Activated T-cell treated with anti-CD3 and anti-CD28 coated beads, Interleukin-2, amount 50 U/mL, for 4 hours (primary cell): ENCODE results near the gene GPR32. TPM values are rescaled to one million over a fixed set of nuclear protein-coding genes. Genes with fewer than 3 reads are reported as not detected.
"Not testable (repeated sequence)": the region's sequence is repeated elsewhere in the genome, so short reads cannot be mapped to it uniquely, and the experiment has no call there.

Source experiments
- ATAC-seq, 2 donors: fragments of 200-7000 bp; cut with Tn5 transposase; one replicate each; pipeline ENCODE4 v1.10.0; 2021
- DNase-seq: peaks from one replicate; pipeline ENCODE4 v3.0.0-alpha.2; 2020
- H3K27me3 Mint-ChIP-seq: one replicate; pipeline ENCODE4 v1.8.0; 2021; ENCODE audit warnings: low read depth, mixed read lengths
- H3K36me3 Mint-ChIP-seq: one replicate; pipeline ENCODE4 v1.8.0; 2022; ENCODE audit warnings: mixed read lengths; ENCODE audit not compliant: insufficient read depth
- H3K4me1 Mint-ChIP-seq: one replicate; pipeline ENCODE4 v1.8.0; 2021; ENCODE audit warnings: low read depth, mixed read lengths
- H3K4me3 Mint-ChIP-seq: one replicate; pipeline ENCODE4 v1.8.0; 2021; ENCODE audit warnings: mild to moderate bottlenecking, moderate library complexity, mixed read lengths
- H3K9me3 Mint-ChIP-seq: one replicate; pipeline ENCODE4 v1.8.0; 2021; ENCODE audit warnings: mixed read lengths
- total RNA-seq, 3 donors: library from RNA; stranded (reverse); gene quantifications; one replicate each; pipeline ENCODE4 v1.2.1, GENCODE V29; 2021

Gene GPR32
- total RNA-seq, 3 donors from 2014 or later: not detected

DNA sequence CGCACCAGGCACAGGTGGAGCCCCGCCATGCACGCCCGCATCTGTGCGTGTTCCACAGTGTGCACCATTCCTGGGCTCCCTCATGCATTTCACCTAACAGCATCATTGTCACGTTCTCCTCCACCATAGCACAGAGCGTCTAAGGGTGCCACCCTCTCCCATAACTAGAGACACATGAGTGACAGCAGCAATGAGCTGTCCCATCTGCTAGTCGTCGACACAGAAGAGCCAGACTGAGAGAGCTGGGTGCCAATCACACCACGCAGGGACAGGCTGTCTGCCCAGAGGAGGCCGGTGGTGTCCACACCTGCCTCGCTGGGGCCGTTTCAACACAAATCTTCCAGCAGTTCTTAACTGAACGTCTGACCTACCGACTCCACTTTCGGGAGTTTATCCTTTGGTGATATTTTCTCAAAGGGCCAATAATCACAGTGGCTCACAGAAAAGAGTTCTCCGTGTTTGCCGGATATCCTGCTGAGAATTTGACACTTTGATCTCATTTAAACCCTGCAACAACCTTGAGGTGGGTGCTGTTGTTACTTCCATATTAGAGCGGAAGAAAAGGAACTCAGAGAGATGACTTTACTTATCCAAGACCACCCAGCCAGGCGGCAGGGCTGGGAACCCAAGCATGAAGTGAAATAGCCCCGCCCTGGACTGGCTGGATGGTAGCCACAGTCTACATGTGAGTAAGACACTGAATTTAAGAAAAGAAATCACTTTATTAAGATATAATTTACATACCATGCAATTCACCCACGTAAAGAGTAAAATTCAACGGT is 30.9 kb upstream of the GPR32 start:
- H3K4me1 Mint-ChIP-seq: no peaks in the 10 kb centered on the region
- no peaks in the 10 kb centered on the region for H3K9me3 Mint-ChIP-seq

DNA sequence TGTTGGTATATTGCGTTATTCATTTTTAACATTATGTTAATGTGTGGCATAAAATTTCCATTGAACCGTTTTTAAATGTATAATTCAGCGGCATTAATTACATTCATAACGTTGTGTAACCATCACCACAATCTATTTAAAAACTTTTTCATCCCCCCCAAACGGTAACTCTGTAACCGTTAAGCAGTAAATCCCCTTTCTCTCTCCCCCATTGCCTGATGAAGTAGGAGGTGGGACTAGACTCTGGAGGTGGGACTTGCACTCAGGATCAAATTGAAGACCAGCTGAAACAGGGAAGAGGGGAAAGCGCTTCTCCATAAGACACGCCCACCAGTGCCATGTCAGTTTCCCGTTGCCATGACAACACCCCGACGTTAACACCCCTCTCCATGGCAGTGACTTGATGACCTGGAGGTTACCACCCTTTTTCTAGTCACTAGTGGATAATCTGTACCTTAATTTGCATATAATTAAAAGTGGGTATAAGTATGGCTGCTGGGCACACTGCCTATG is 30.3 kb upstream of the GPR32 start:
- Mint-ChIP-seq H3K4me1 (no peaks in the 10 kb centered on the region), H3K27me3 (peaks cover 51% of the 10 kb centered on the region), H3K9me3 (no peaks in the 10 kb centered on the region), H3K4me3 (no peak overlapping the region), H3K36me3 (no peaks in the 10 kb centered on the region)
- DNase-seq (no peak), ATAC-seq (no peak)

More for the DNA sequence above, 30.9 kb upstream of the GPR32 start:
- DNase-seq: no peak
- Mint-ChIP-seq H3K27me3 (peaks cover 49% of the 10 kb centered on the region), H3K36me3 (no peaks in the 10 kb centered on the region), H3K4me3 (no peak overlapping the region)
- no peak for ATAC-seq

DNA sequence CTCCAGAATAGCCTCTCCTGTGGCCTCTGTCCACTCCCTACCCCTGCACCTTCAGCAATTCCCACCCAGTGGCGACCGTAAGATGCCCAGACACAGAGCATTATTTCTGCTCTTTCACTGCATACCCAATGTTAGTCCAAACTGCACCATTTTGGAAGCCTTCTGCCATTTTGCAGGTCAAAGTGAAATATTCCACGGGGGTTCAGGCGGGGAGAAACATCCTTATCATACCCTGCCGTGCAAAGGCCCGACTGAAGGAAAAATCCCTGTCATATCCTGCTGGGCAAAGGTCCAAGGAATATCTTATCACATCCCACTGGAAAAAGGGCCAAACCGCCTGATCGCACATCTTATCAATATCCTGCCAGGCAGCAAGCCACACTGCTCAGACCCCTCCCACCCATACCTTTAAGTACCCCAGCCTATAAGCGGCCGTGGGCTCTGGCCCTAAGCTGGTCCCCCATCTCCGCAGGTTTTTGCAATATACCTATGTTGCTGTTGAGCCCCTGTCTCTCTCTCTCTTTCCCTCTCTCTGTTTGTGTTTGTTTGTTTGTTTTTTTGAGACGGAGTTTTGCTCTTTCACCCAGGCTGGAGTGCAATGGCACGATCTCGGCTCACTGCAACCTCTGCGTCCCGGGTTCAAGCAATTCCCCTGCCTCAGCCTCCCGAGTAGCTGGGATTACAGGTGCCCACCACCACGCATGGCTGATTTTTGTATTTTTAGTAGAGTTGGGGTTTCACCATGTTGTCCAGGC is 28.9 kb upstream of the GPR32 start:
- ATAC-seq: no peak
- Mint-ChIP-seq H3K27me3 (peaks cover 48% of the 10 kb centered on the region), H3K4me1 (no peaks in the 10 kb centered on the region), H3K36me3 (no peaks in the 10 kb centered on the region), H3K9me3 (no peaks in the 10 kb centered on the region), H3K4me3 (no peak overlapping the region)
- DNase-seq: no peak

DNA sequence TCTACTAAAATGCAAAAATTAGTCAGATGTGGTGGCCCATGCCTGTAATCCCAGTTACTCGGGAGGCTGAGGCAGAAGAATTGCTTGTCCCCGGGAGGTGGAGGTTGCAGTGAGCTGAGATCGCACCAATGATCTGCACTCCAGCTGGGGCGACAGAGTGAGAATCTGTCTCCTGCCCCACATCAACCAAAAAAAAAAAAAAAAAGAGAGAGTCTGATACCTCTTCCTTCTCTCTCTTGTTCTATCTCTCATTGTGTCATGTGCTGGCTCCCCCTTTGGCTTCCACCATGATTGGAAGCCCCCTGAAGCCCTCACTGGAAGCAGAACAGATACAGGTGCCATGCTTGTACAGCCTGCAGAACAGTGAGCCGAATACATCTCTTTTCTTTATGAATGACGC is 26.7 kb upstream of the GPR32 start:
- Mint-ChIP-seq H3K4me1 (no peaks in the 10 kb centered on the region), H3K4me3 (no peak overlapping the region), H3K27me3 (peaks cover 45% of the 10 kb centered on the region), H3K9me3 (no peaks in the 10 kb centered on the region), H3K36me3 (no peaks in the 10 kb centered on the region)
- ATAC-seq (no peak), DNase-seq (no peak)

DNA sequence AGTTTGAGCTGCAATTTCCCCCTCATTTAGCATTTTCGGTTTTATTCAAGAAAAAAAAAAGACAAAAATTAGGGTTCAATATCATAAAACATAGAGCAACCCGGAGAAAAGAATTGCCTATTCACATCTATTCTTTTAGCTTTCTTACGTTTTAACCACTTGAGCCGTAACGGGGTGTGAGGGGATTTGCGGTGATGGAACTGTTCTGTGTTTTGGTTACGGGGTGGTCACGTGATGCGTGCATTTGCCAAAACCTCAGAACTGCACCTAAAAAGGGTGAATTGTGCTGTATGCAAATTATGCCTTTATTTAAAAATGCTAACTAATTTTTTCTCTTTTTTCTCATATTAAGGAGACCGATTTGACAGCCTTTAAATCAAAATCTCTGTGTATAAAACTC is 25.0 kb upstream of the GPR32 start:
- no peak overlapping the region for H3K4me3 Mint-ChIP-seq
- no peaks in the 10 kb centered on the region for H3K4me1 Mint-ChIP-seq
- no peak for ATAC-seq
- peaks cover 33% of the 10 kb centered on the region for H3K27me3 Mint-ChIP-seq
- no peak for DNase-seq
- H3K9me3 Mint-ChIP-seq: no peaks in the 10 kb centered on the region
- H3K36me3 Mint-ChIP-seq: no peaks in the 10 kb centered on the region

DNA sequence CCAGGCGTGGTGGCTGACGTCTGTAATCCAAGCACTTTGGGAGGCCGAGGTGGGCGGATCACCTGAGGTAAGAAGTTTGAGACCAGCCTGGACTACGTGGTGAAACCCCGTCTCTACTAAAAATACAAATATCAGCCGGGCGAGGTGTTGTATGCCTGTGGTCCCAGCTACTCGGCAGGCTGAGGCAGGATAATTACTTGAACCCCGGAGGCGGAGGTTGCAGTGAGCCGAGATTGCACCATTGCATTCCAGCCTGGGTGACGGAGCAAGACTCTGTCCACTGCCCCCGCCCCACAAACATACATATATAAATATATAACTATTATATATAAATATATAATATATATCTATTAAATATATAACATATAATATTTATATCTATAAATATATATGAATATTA is 23.1 kb upstream of the GPR32 start:
- not testable (repeated sequence) for ATAC-seq, H3K4me3 Mint-ChIP-seq, H3K36me3 Mint-ChIP-seq, H3K9me3 Mint-ChIP-seq, H3K4me1 Mint-ChIP-seq, DNase-seq
- peaks cover 20% of the 10 kb centered on the region for H3K27me3 Mint-ChIP-seq

DNA sequence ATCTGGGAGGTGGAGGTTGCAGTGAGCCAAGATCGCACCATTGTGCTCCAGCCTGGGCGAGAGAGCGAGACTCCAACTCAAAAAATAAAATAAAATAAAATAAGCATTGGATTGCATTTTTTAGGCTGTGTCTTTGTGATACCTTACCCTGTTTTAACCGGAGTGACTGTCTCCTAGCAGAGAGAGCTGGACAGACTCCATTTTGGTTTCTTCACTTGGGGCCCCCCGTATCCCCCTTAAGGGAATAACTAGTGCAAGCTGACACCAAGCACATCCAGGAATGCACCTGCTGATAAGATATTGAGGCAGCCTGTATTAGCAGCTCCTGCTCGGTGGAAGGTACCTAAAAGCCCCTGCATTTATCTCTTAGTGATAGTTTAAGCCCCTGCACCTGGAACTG is 20.8 kb upstream of the GPR32 start:
- DNase-seq (no peak), ATAC-seq (no peak)
- H3K36me3 Mint-ChIP-seq: no peaks in the 10 kb centered on the region
- H3K4me3 Mint-ChIP-seq: no peak overlapping the region
- H3K27me3 Mint-ChIP-seq: peaks cover 15% of the 10 kb centered on the region
- no peaks in the 10 kb centered on the region for H3K4me1 Mint-ChIP-seq
- no peaks in the 10 kb centered on the region for H3K9me3 Mint-ChIP-seq

DNA sequence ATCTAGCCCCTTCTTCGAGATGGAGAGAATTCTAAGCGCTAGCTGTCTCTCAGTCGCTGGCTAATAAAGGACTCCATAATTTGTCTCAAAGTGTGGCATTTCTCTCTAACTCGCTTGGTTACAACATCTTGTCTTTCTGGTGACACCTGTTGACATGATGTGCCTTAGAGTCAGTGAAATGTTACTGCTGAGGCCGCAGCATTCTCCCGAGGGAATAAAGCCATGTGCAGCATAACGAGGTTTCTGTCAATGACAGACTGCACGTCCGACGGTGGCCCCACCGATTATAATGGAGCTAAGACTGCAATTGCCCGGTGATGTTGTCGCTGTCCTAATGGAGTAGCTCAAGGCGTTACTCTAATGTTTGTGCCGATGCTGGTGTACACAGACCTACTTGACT is 20.3 kb upstream of the GPR32 start:
- Mint-ChIP-seq H3K9me3 (no peaks in the 10 kb centered on the region), H3K36me3 (no peaks in the 10 kb centered on the region), H3K4me3 (no peak overlapping the region), H3K4me1 (no peaks in the 10 kb centered on the region), H3K27me3 (peaks cover 13% of the 10 kb centered on the region)
- ATAC-seq (no peak), DNase-seq (no peak)

DNA sequence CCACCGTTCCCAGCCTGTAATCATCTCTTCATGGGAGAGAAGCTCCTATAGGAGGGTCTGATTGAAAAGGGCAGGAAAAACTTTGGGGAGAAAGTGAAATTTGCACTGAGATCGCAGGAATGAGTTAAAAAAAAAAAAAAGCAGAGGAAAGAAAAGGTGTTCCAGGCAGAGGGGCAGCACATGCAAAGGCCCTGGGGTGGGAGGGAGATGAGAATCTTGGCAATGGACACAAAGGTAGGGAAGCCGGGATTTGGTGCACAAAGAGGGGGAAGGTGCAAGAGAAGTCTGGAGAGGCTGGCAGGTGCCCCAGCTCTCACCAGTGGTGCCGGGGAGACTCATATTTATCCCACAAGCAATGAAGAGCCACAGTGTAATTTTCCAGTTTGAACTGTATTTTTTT is 16.4 kb upstream of the GPR32 start:
- Mint-ChIP-seq H3K4me3 (no peak overlapping the region), H3K27me3 (peaks cover 15% of the 10 kb centered on the region)

DNA sequence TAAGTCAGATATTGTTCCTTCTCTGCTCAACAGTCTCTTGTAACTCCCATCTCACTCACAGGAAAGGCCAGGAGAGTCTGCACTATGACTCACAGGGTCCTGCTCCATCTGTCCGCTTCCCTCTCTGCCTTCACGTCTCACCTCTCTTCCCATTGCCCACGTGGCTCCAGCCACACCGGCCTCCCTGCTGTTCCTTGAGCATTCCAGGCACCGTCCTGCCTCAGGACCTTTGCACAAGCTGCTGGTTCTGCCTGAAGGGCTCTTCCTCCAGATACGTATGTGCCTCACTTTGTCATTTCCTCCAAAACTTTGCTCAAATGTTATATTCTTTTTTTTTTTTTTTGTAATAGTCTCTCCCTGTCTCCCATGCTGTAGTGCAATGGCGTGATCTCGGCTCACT is 14.0 kb upstream of the GPR32 start:
- H3K4me1 Mint-ChIP-seq: not testable (repeated sequence)

More for the DNA sequence above, 16.4 kb upstream of the GPR32 start:
- ATAC-seq (no peak), DNase-seq (no peak)
- no peaks in the 10 kb centered on the region for H3K9me3 Mint-ChIP-seq
- no peaks in the 10 kb centered on the region for H3K4me1 Mint-ChIP-seq
- no peaks in the 10 kb centered on the region for H3K36me3 Mint-ChIP-seq

DNA sequence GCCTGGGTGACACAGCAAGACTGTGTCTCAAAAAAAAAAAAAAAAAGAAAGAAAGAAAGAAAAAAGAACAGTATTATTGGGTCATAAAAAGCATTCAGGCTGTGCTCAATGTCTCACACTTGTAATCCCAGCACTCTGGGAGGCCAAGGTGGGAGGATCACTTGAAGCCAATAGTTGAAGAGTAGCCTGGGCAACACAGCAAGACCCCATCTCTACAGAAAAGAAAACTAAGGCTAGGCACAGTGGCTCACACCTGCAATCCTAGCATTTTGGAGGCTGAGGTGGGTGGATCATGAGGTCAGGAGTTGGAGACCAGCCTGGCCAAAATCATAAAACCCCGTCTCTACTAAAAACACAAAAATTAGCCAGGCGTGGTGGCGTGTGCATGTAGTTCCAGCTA is 12.6 kb upstream of the GPR32 start:
- H3K9me3 Mint-ChIP-seq, DNase-seq, H3K4me3 Mint-ChIP-seq, H3K4me1 Mint-ChIP-seq, H3K36me3 Mint-ChIP-seq, ATAC-seq: not testable (repeated sequence)
- peaks cover 16% of the 10 kb centered on the region for H3K27me3 Mint-ChIP-seq

More for the DNA sequence above, 14.0 kb upstream of the GPR32 start:
- not testable (repeated sequence) for H3K4me3 Mint-ChIP-seq, H3K9me3 Mint-ChIP-seq, DNase-seq, H3K36me3 Mint-ChIP-seq, ATAC-seq
- peaks cover 18% of the 10 kb centered on the region for H3K27me3 Mint-ChIP-seq

DNA sequence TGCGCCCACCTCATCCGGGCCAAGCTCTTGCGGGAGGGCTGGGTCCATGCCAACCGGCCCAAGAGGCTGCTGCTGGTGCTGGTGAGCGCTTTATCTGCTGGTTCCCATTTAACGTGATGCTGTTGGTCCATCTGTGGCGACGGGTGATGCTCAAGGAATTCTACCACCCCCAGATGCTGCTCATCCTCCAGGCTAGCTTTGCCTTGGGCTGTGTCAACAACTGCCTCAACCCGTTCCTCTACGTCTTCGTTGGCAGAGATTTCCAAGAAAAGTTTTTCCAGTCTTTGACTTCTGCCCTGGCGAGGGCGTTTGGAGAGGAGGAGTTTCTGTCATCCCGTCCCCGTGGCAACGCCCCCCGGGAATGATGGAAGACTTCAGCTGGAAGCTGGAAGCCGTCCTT is 11.2 kb upstream of the GPR32 start:
- H3K9me3 Mint-ChIP-seq, H3K4me1 Mint-ChIP-seq, DNase-seq, H3K36me3 Mint-ChIP-seq, ATAC-seq, H3K4me3 Mint-ChIP-seq: not testable (repeated sequence)
- H3K27me3 Mint-ChIP-seq: peaks cover 14% of the 10 kb centered on the region

DNA sequence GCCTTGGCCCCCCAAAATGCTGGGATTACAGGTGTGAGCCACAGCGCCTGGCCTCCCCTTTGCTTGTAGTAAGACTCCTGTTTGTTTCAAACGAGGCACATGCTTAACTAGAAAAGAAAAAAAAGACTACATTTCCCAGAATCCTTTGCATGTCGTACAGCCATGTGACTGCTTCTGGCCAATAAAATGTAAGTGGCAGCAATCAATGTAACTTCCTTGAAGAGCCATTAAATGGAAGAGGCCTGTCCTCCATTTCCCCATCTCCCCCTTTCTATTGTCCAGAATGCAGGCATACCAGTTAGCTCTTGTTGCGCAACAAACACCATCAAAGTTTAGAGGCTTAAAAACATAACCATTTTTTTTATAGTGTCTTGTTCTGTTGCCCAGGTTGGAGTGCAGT is 10.4 kb upstream of the GPR32 start:
- no peak for ATAC-seq
- no peaks in the 10 kb centered on the region for H3K4me1 Mint-ChIP-seq
- H3K36me3 Mint-ChIP-seq: no peaks in the 10 kb centered on the region
- H3K4me3 Mint-ChIP-seq: no peak overlapping the region
- DNase-seq: no peak
- peaks cover 19% of the 10 kb centered on the region for H3K27me3 Mint-ChIP-seq
- peaks cover 3% of the 10 kb centered on the region for H3K9me3 Mint-ChIP-seq

DNA sequence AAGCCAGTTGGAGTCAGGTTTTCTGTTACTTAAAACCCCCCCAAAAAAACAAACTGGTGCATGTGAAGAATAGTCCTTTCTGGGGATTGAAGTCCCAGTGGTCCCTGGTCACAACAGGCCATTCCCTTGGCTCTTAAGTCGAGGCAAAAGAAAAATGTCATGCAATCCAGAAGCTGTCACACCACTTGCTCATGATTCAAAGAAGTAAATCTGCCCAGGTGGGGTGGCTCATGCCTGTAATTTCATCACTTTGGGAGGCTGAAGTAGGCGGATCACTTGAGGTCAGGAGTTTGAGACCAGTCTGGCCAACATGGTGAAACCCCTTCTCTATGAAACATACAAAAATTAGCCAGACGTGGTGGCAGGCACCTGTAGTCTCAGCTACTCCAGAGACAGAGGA is 8.8 kb upstream of the GPR32 start:
- not testable (repeated sequence) for H3K4me3 Mint-ChIP-seq, H3K4me1 Mint-ChIP-seq, DNase-seq, H3K9me3 Mint-ChIP-seq, ATAC-seq, H3K36me3 Mint-ChIP-seq
- H3K27me3 Mint-ChIP-seq: peaks cover 25% of the 10 kb centered on the region

DNA sequence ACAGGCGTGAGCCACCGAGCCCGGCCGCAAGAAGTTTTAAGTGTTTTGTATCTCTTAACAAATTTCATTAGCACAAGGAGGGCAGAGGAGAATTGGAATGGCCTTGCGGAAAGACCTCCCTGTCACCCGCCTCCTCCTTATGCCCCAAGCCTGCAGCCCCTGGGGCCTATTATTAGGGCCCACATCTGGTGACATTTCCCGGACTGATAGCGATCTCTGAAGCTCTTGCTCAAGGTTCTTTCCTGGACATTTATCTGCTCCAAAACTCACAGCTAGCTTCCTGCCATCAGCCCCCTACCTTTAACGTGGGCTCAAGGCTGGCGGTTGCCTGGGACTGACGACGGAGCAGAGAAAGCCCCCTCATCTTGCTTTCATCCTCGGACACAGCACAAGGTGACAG is 6.7 kb upstream of the GPR32 start:
- H3K4me3 Mint-ChIP-seq, ATAC-seq, H3K4me1 Mint-ChIP-seq, DNase-seq, H3K9me3 Mint-ChIP-seq, H3K36me3 Mint-ChIP-seq: not testable (repeated sequence)
- H3K27me3 Mint-ChIP-seq: peaks cover 27% of the 10 kb centered on the region
